DND-41 (cell line): Measurements from ENCODE around the gene ZDHHC12.

Experiments
- ATAC-seq: fragments of 200-7000 bp; cut with Tn5 transposase; 3 replicates; pipeline ENCODE4 v1.9.1; 2021; ENCODE audit warnings: low read depth; ENCODE audit not compliant: insufficient read depth
- DNase-seq: peaks from one replicate; pipeline ENCODE4 v3.0.0-alpha.2; 2020
- H2AFZ ChIP-seq: 2 replicates; pipeline ENCODE4 v1.6.0; 2012; ENCODE audit warnings: low read depth, low read length
- H3K27ac ChIP-seq: 2 replicates; pipeline ENCODE4 v1.5.1; 2012; ENCODE audit warnings: low read length, inconsistent platforms
- H3K27me3 ChIP-seq: fragments of 200-600 bp; sonication (generic); 2 replicates; pipeline ENCODE4 v1.6.0; 2012; ENCODE audit warnings: low read length, mild to moderate bottlenecking, inconsistent platforms; ENCODE audit not compliant: insufficient read depth, poor library complexity
- H3K36me3 ChIP-seq: 2 replicates; pipeline ENCODE4 v1.5.1; 2012; ENCODE audit warnings: low read length, inconsistent platforms; ENCODE audit not compliant: insufficient read depth
- H3K4me1 ChIP-seq: 2 replicates; pipeline ENCODE4 v1.5.1; 2012; ENCODE audit warnings: mild to moderate bottlenecking, low read length; ENCODE audit not compliant: insufficient read depth
- H3K4me2 ChIP-seq: 2 replicates; pipeline ENCODE4 v1.6.0; 2012; ENCODE audit warnings: mild to moderate bottlenecking, moderate library complexity, low read length, inconsistent platforms; ENCODE audit not compliant: insufficient read depth
- H3K4me3 ChIP-seq, 2 experiments: fragments of 200-600 bp in 1 of 2; shearing (Covaris generic) in 1 of 2; 2 replicates each; pipeline ENCODE4 v1.5.1; 2012 to 2016; ENCODE audit warnings: inconsistent platforms in 2 of 2, low read length in 2 of 2, mild to moderate bottlenecking in 2 of 2, low read depth in 1 of 2, moderate library complexity in 1 of 2
- H3K79me2 ChIP-seq: 2 replicates; pipeline ENCODE4 v1.6.0; 2012; ENCODE audit warnings: low read length, inconsistent platforms; ENCODE audit not compliant: insufficient read depth
- H3K9ac ChIP-seq: 2 replicates; pipeline ENCODE4 v1.6.0; 2012; ENCODE audit warnings: low read depth, mild to moderate bottlenecking, inconsistent platforms, low read length, moderate library complexity
- H3K9me3 ChIP-seq: 2 replicates; pipeline ENCODE4 v1.5.1; 2012; ENCODE audit warnings: low read length, moderate library complexity, mild to moderate bottlenecking, inconsistent platforms; ENCODE audit not compliant: insufficient read depth, severe bottlenecking
- H4K20me1 ChIP-seq: 2 replicates; pipeline ENCODE4 v1.6.0; 2012; ENCODE audit warnings: low read length; ENCODE audit not compliant: insufficient read depth
- EZH2 ChIP-seq: IDR thresholded peaks from 3 replicates; pipeline ENCODE4 v1.6.1; 2012; ENCODE audit warnings: borderline replicate concordance, low read depth, mild to moderate bottlenecking, moderate library complexity, low read length, inconsistent platforms; ENCODE audit not compliant: severe bottlenecking
- TF ChIP-seq, protein P1 (sequence below): IDR thresholded peaks from 2 replicates; pipeline ENCODE4 v1.5.1; 2012; ENCODE audit warnings: borderline replicate concordance, low read length, moderate library complexity, mild to moderate bottlenecking; ENCODE audit not compliant: poor library complexity, severe bottlenecking; ENCODE audit errors: extremely low read depth

The ZDHHC12 gene

DNA sequence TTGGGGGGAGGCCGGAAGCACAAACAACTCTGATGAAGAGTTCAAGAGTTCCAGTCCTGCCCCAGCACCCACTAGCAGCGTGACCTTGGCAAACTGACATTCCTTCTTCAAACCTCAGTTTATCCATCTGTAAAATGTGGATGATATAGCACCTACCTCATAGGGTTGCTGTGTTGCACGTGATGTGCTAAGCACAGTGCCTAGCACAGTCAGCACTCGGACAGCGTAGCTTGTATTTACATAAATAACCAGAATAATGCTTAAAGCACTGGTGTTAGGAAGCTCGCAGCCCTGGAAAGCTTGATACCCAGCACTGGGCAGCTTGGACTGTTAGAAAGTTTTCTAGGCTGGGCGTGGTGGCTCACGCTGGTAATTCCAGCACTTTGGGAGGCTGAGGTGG lies 16.5 kb downstream of the ZDHHC12 start:
- no peaks in the 10 kb centered on the region for H3K27me3 ChIP-seq
- peaks cover 11% of the 10 kb centered on the region for H3K4me1 ChIP-seq
- H4K20me1 ChIP-seq: no peaks in the 10 kb centered on the region
- no peak overlapping the region for H3K9ac ChIP-seq
- no peaks in the 10 kb centered on the region for H3K9me3 ChIP-seq
- TF ChIP-seq, protein P1, sequence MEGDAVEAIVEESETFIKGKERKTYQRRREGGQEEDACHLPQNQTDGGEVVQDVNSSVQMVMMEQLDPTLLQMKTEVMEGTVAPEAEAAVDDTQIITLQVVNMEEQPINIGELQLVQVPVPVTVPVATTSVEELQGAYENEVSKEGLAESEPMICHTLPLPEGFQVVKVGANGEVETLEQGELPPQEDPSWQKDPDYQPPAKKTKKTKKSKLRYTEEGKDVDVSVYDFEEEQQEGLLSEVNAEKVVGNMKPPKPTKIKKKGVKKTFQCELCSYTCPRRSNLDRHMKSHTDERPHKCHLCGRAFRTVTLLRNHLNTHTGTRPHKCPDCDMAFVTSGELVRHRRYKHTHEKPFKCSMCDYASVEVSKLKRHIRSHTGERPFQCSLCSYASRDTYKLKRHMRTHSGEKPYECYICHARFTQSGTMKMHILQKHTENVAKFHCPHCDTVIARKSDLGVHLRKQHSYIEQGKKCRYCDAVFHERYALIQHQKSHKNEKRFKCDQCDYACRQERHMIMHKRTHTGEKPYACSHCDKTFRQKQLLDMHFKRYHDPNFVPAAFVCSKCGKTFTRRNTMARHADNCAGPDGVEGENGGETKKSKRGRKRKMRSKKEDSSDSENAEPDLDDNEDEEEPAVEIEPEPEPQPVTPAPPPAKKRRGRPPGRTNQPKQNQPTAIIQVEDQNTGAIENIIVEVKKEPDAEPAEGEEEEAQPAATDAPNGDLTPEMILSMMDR: no peak
- no peak for TF ChIP-seq EZH2
- no peak overlapping the region for H3K4me2 ChIP-seq
- DNase-seq: no peak
- no peak overlapping the region for H2AFZ ChIP-seq
- H3K4me3 ChIP-seq: no peak overlapping the region
- H3K27ac ChIP-seq: no peak overlapping the region
- ATAC-seq: no peak
- peaks cover 8% of the 10 kb centered on the region for H3K79me2 ChIP-seq
- peaks cover 15% of the 10 kb centered on the region for H3K36me3 ChIP-seq

DNA sequence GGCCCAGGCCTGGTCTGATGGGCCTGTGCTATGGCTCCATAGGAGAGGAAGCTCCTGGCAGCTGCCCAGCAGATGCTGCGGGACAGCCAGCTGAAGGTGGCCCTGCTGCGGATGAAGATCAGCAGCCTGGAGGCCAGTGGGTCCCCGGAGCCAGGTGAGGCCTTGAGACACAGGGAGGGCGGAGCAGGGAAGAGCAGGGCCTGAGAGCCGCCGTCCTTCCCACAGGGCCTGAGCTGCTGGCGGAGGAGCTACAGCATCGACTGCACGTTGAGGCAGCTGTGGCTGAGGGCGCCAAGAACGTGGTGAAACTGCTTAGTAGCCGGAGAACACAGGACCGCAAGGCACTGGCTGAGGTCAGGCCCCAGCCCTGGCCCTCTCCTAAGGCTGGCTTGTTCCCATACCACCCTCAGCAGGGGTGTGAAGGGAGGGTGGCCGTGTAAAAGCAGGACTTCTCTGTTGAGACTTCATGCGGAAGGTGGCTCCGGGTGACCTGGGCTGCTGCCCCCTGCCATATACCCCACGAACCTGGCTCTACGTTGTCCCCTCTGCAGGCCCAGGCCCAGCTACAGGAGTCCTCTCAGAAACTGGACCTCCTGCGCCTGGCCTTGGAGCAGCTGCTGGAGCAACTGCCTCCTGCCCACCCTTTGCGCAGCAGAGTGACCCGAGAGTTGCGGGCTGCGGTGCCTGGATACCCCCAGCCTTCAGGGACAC lies 17.1 kb downstream of the ZDHHC12 start:
- Histone ChIP-seq H3K27me3 (no peaks in the 10 kb centered on the region), H3K79me2 (peaks cover 11% of the 10 kb centered on the region), H3K9me3 (no peaks in the 10 kb centered on the region), H3K36me3 (peaks cover 15% of the 10 kb centered on the region), H3K4me1 (peaks cover 16% of the 10 kb centered on the region), H3K9ac (no peak overlapping the region), H3K4me2 (no peak overlapping the region), H3K27ac (no peak overlapping the region), H3K4me3 (no peak overlapping the region), H4K20me1 (no peaks in the 10 kb centered on the region), H2AFZ (no peak overlapping the region)
- ATAC-seq (no peak), DNase-seq (no peak)
- TF ChIP-seq EZH2: no peak
- TF ChIP-seq, protein P1: no peak

DNA sequence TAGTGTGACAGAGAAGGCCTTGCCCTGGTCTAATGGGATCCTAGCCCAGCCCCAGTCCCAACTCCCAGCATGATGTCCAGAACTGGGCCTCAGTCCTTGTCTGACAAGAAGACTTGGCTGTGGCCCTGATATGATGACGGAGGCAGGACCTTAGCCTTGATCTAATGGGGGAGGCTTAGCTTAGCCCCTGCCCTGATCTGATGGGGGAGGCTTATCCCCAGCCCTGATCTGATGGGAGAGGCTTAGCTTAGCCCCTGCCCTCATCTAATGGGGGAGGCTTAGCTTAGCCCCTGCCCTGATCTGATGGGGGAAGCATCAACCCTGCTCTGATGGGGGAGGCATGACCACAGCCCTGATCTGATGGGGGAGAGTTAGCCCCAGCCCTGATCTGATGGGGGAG lies 17.9 kb downstream of the ZDHHC12 start:
- no peaks in the 10 kb centered on the region for H3K27me3 ChIP-seq
- H3K4me3 ChIP-seq: no peak overlapping the region
- DNase-seq: no peak
- no peak for ATAC-seq
- H3K4me2 ChIP-seq: no peak overlapping the region
- no peak overlapping the region for H3K27ac ChIP-seq
- H3K4me1 ChIP-seq: peaks cover 21% of the 10 kb centered on the region
- H3K9me3 ChIP-seq: no peaks in the 10 kb centered on the region
- TF ChIP-seq, protein P1: no peak
- no peak for TF ChIP-seq EZH2
- H4K20me1 ChIP-seq: no peaks in the 10 kb centered on the region
- H3K9ac ChIP-seq: no peak overlapping the region
- H2AFZ ChIP-seq: no peak overlapping the region
- peaks cover 11% of the 10 kb centered on the region for H3K79me2 ChIP-seq
- peaks cover 15% of the 10 kb centered on the region for H3K36me3 ChIP-seq
